GM23338 (cell line): ENCODE data around the gene EDN2. TPM values are rescaled to one million over a fixed set of nuclear protein-coding genes. Genes with fewer than 3 reads are reported as not detected.

Experiments
- ATAC-seq: fragments of 200-7000 bp; cut with Tn5 transposase; 3 replicates; pipeline ENCODE4 v1.9.1; 2020
- DNase-seq: peaks from one replicate; pipeline ENCODE4 v3.0.0-alpha.2; 2015; ENCODE audit warnings: low spot score
- H2AFZ ChIP-seq: fragments of 200-600 bp; sonication (generic); 2 replicates; pipeline ENCODE4 v1.8.0; 2016; ENCODE audit warnings: antibody characterized with exemption, mild to moderate bottlenecking, moderate library complexity
- H3F3A ChIP-seq: fragments of 200-600 bp; sonication (generic); replicated peaks from 2 replicates; pipeline ENCODE4 v1.8.0; 2017; ENCODE audit warnings: antibody characterized with exemption, mixed run types, low read depth
- H3K27ac ChIP-seq: fragments of 200-600 bp; sonication (generic); 2 replicates; pipeline ENCODE4 v1.6.1; 2016; ENCODE audit warnings: low read depth
- H3K27me3 ChIP-seq: fragments of 200-600 bp; sonication (generic); 2 replicates; pipeline ENCODE4 v1.8.0; 2016; ENCODE audit warnings: mild to moderate bottlenecking, mixed run types, moderate library complexity; ENCODE audit not compliant: insufficient read depth
- H3K36me3 ChIP-seq: fragments of 200-600 bp; sonication (generic); 2 replicates; pipeline ENCODE4 v1.8.0; 2016; ENCODE audit warnings: mild to moderate bottlenecking; ENCODE audit not compliant: insufficient read depth
- H3K4me1 ChIP-seq: fragments of 200-600 bp; sonication (generic); 2 replicates; pipeline ENCODE4 v1.8.0; 2016; ENCODE audit warnings: mild to moderate bottlenecking, moderate library complexity; ENCODE audit not compliant: insufficient read depth
- H3K4me2 ChIP-seq: fragments of 200-600 bp; sonication (generic); 2 replicates; pipeline ENCODE4 v1.7.1; 2017; ENCODE audit warnings: mixed run types
- H3K4me3 ChIP-seq: fragments of 200-600 bp; sonication (generic); 2 replicates; pipeline ENCODE4 v1.6.1; 2016; ENCODE audit warnings: mixed run types
- H3K79me2 ChIP-seq: fragments of 200-600 bp; sonication (generic); replicated peaks from 2 replicates; pipeline ENCODE4 v1.8.0; 2017; ENCODE audit warnings: mild to moderate bottlenecking; ENCODE audit not compliant: insufficient read depth
- H3K9me2 ChIP-seq: fragments of 200-600 bp; sonication (generic); 2 replicates; pipeline ENCODE4 v1.8.0; 2017; ENCODE audit not compliant: insufficient read depth
- H4K20me1 ChIP-seq: fragments of 200-600 bp; sonication (generic); replicated peaks from 2 replicates; pipeline ENCODE4 v1.8.0; 2017; ENCODE audit warnings: mild to moderate bottlenecking; ENCODE audit not compliant: insufficient read depth
- H3K27ac Mint-ChIP-seq: 2 replicates; pipeline ENCODE4 v1.8.0; 2020; ENCODE audit warnings: inconsistent platforms, mild to moderate bottlenecking, moderate library complexity, mixed read lengths
- H3K27me3 Mint-ChIP-seq: 3 replicates; pipeline ENCODE4 v1.8.0; 2022; ENCODE audit warnings: low read depth, mild to moderate bottlenecking, moderate library complexity, mixed read lengths, inconsistent platforms; ENCODE audit not compliant: insufficient read depth, poor library complexity
- H3K36me3 Mint-ChIP-seq: 3 replicates; pipeline ENCODE4 v1.8.0; 2021; ENCODE audit warnings: low read depth, mild to moderate bottlenecking, inconsistent platforms, moderate library complexity, mixed read lengths
- H3K4me1 Mint-ChIP-seq: 3 replicates; pipeline ENCODE4 v1.8.0; 2020; ENCODE audit warnings: mild to moderate bottlenecking, inconsistent platforms, mixed read lengths
- H3K4me3 Mint-ChIP-seq: 3 replicates; pipeline ENCODE4 v1.8.0; 2021; ENCODE audit warnings: moderate library complexity, mild to moderate bottlenecking, inconsistent platforms, mixed read lengths
- H3K9me3 Mint-ChIP-seq: 3 replicates; pipeline ENCODE4 v1.8.0; 2020; ENCODE audit warnings: moderate library complexity, mild to moderate bottlenecking, inconsistent platforms, mixed read lengths
- CREB1 ChIP-seq: fragments of 250-450 bp; sonication (Bioruptor Pico); IDR thresholded peaks from 2 replicates; pipeline ENCODE4 v1.5.0; 2020; ENCODE audit warnings: low read depth, mild to moderate bottlenecking, moderate library complexity
- CTCF ChIP-seq, 2 experiments: fragments of 200-600 bp in 1 of 2; sonication (generic) in 1 of 2; conservative IDR thresholded peaks; 2 replicates each; pipeline versions ENCODE4 v1.5.1 to v1.6.1; 2016 to 2017; ENCODE audit warnings: antibody characterized with exemption in 2 of 2, low read depth in 2 of 2, mild to moderate bottlenecking in 2 of 2, moderate library complexity in 1 of 2
- ETS1 ChIP-seq: IDR thresholded peaks from 2 replicates; pipeline ENCODE4 v1.6.1; 2016; ENCODE audit warnings: antibody characterized with exemption
- EZH2 ChIP-seq: fragments of 200-600 bp; sonication (generic); IDR thresholded peaks from one replicate; pipeline ENCODE4 v1.8.0; 2017; ENCODE audit warnings: antibody characterized with exemption, mild to moderate bottlenecking, low read depth; ENCODE audit not compliant: unreplicated experiment
- EZH2phosphoT487 ChIP-seq: fragments of 200-600 bp; sonication (generic); IDR thresholded peaks from one replicate; pipeline ENCODE4 v1.8.1; 2018; ENCODE audit warnings: antibody characterized with exemption; ENCODE audit not compliant: unreplicated experiment
- JUNB ChIP-seq: IDR thresholded peaks from one replicate; pipeline ENCODE4 v1.6.1; 2016; ENCODE audit warnings: antibody characterized with exemption; ENCODE audit not compliant: unreplicated experiment
- NANOG ChIP-seq: IDR thresholded peaks from 2 replicates; pipeline ENCODE4 v1.6.1; 2016; ENCODE audit warnings: antibody characterized with exemption, borderline replicate concordance
- POLR2AphosphoS5 ChIP-seq: IDR thresholded peaks from 2 replicates; pipeline ENCODE4 v1.6.1; 2016; ENCODE audit warnings: antibody characterized with exemption, low read depth
- REST ChIP-seq: IDR thresholded peaks from one replicate; pipeline ENCODE4 v1.6.1; 2018; ENCODE audit warnings: antibody characterized with exemption; ENCODE audit not compliant: unreplicated experiment
- STAT1 ChIP-seq: IDR thresholded peaks from one replicate; pipeline ENCODE4 v1.6.1; 2016; ENCODE audit warnings: antibody characterized with exemption; ENCODE audit not compliant: unreplicated experiment
- ZNF114 ChIP-seq: fragments of 250-450 bp; sonication (Bioruptor Pico); IDR thresholded peaks from 2 replicates; pipeline ENCODE4 v1.5.0; 2020; ENCODE audit warnings: mild to moderate bottlenecking, moderate library complexity
- ZNF331 ChIP-seq: fragments of 250-450 bp; sonication (Bioruptor Pico); IDR thresholded peaks from 2 replicates; pipeline ENCODE4 v1.5.0; 2020; ENCODE audit warnings: low read depth, mild to moderate bottlenecking, moderate library complexity
- ZNF462 ChIP-seq: fragments of 250-450 bp; sonication (Bioruptor Pico); IDR thresholded peaks from 2 replicates; pipeline ENCODE4 v1.5.0; 2020; ENCODE audit warnings: mild to moderate bottlenecking, moderate library complexity
- polyA plus RNA-seq: library from polyadenylated mRNA; unstranded; fragments of >200 nt; fragmentation: Nextera tagmentation; extraction: Ambion mirVana; gene quantifications from 2 replicates; pipeline ENCODE4 v1.2.1, GENCODE V29; 2016
- total RNA-seq: library from RNA; depleted of rRNA; stranded (reverse); fragments of >200 nt; shearing (Covaris generic); gene quantifications from 2 replicates; pipeline ENCODE4 v1.2.3, GENCODE V29; 2014

Gene EDN2
- total and polyA plus RNA-seq, 2 experiments from 2014 or later = not detected

- Mint-ChIP-seq H3K36me3 (no peaks in the 10 kb centered on the region), H3K4me1 (no peaks in the 10 kb centered on the region; the same call in 1 of the 3 replicates), H3K27ac (no peak overlapping the region), H3K4me3 (no peak overlapping the region), H3K9me3 (no peaks in the 10 kb centered on the region), H3K27me3 (peaks cover 3% of the 10 kb centered on the region)
- H3K27ac ChIP-seq = no peak overlapping the region
- no peaks in the 10 kb centered on the region for H3K36me3 ChIP-seq
- no peak overlapping the region for H2AFZ ChIP-seq
- DNase-seq (no peak), ATAC-seq (no peak)
- no peak for TF ChIP-seq CREB1 (CRISPR knock-in tag)
- TF ChIP-seq NANOG = no peak
- TF ChIP-seq ZNF331 (CRISPR knock-in tag) = no peak
- TF ChIP-seq REST = no peak
- no peak for TF ChIP-seq ETS1
- no peak for TF ChIP-seq ZNF462 (CRISPR knock-in tag)
- no peak for TF ChIP-seq STAT1
- no peak for TF ChIP-seq CTCF (conservative IDR thresholded peaks at IDR 0.05; ENCODE audit: low read depth in 2 of 2)
- no peak for TF ChIP-seq EZH2
- TF ChIP-seq POLR2AphosphoS5 = no peak
- TF ChIP-seq EZH2phosphoT487 = no peak
- no peak for TF ChIP-seq ZNF114 (CRISPR knock-in tag)
- no peak for TF ChIP-seq JUNB
- no peak overlapping the region for H3K4me3 ChIP-seq
- H3K9me2 ChIP-seq = no peaks in the 10 kb centered on the region
- H3K4me1 ChIP-seq = no peaks in the 10 kb centered on the region
- H3K4me2 ChIP-seq = no peak overlapping the region
- no peaks in the 10 kb centered on the region for H3K27me3 ChIP-seq
- H3F3A ChIP-seq = no peaks in the 10 kb centered on the region
- H3K79me2 ChIP-seq = no peaks in the 10 kb centered on the region
- H4K20me1 ChIP-seq = no peaks in the 10 kb centered on the region
Measured at GRCh38 chr1:41469706-41470105, 14.8 kb downstream of the EDN2 start.
